Glutamatergic neuron (in vitro differentiated cells): ENCODE data around the gene MYO1D. TPM values are rescaled to one million over a fixed set of nuclear protein-coding genes. Genes with fewer than 3 reads are reported as not detected.

Source experiments
- DNase-seq: peaks from one replicate; pipeline ENCODE4 v3.0.0; 2022
- H3K27ac Mint-ChIP-seq: one replicate; pipeline ENCODE4 v1.8.0; 2020; ENCODE audit warnings: mild to moderate bottlenecking, mixed read lengths, inconsistent platforms; ENCODE audit not compliant: unreplicated experiment
- H3K27me3 Mint-ChIP-seq: one replicate; pipeline ENCODE4 v1.8.0; 2020; ENCODE audit warnings: mild to moderate bottlenecking, moderate library complexity, mixed read lengths, inconsistent platforms; ENCODE audit not compliant: unreplicated experiment
- H3K36me3 Mint-ChIP-seq: one replicate; pipeline ENCODE4 v1.8.0; 2020; ENCODE audit warnings: mild to moderate bottlenecking, mixed read lengths, inconsistent platforms; ENCODE audit not compliant: unreplicated experiment
- H3K4me1 Mint-ChIP-seq: one replicate; pipeline ENCODE4 v1.8.0; 2020; ENCODE audit warnings: mild to moderate bottlenecking, low read depth, mixed read lengths, inconsistent platforms; ENCODE audit not compliant: unreplicated experiment
- H3K4me3 Mint-ChIP-seq: one replicate; pipeline ENCODE4 v1.8.0; 2020; ENCODE audit warnings: mild to moderate bottlenecking, mixed read lengths, inconsistent platforms; ENCODE audit not compliant: unreplicated experiment
- H3K9me3 Mint-ChIP-seq: one replicate; pipeline ENCODE4 v1.8.0; 2020; ENCODE audit warnings: mild to moderate bottlenecking, moderate library complexity, mixed read lengths, inconsistent platforms; ENCODE audit not compliant: unreplicated experiment
- CTCF ChIP-seq: fragments of 200-600 bp; sonication (generic); IDR thresholded peaks from one replicate; pipeline ENCODE4 v1.5.0; 2021; ENCODE audit not compliant: partially characterized antibody, unreplicated experiment
- total RNA-seq: library from RNA; stranded (reverse); fragmentation: NEBNext Ultra II Directional; extraction: Animal tissue kit (Norgen Biotek cat#: 25700); gene quantifications from one replicate; pipeline ENCODE4 v1.2.1, GENCODE V29; 2021; ENCODE audit not compliant: unreplicated experiment

The MYO1D gene
- total RNA-seq, 1 donor from 2014 or later = 5.3 TPM

DNA sequence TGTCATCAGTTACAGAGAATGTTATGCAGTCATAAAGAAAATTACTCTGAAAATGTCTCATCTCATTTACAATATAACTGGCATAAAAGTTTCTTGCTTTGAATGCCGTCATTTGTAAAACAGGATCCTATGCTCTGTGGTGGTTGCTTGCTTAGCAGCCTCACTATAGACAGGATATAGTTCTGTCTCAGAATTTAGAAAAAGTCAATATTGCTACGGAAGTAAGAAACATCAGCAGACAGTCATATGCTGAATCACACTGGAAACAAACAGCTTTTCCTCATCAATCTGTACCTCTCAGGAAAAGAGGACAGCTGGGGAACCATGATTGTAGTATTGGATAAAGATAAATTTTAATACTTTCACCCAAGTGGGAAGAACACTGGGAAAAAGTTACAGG is 105.5 kb downstream of the MYO1D start:
- no peak for DNase-seq
- Mint-ChIP-seq H3K9me3 (no peaks in the 10 kb centered on the region), H3K27me3 (no peaks in the 10 kb centered on the region), H3K36me3 (no peaks in the 10 kb centered on the region), H3K27ac (no peak overlapping the region), H3K4me3 (no peak overlapping the region), H3K4me1 (peaks cover 15% of the 10 kb centered on the region)
- TF ChIP-seq CTCF = no peak

DNA sequence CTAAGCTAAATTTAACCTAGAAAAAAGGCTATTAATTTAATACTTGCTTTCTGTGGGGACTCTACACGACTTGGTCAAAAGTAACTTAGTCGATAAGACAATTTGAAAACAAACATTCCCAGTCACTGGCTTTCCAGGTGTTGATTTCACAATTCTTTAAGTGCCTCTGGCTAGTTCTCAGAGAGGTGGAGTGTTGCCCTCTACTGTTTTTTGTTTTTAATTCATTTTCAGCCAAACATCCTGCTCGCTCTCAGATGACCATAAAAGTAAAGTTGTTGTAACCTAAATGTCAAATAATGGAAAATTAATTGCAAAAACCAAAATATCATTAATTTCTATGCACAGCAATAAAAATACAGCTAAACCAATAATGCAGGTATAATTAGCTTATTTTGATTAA is 107.1 kb downstream of the MYO1D start:
- no peak for DNase-seq
- Mint-ChIP-seq H3K36me3 (no peaks in the 10 kb centered on the region), H3K4me1 (peaks cover 15% of the 10 kb centered on the region), H3K4me3 (no peak overlapping the region), H3K27me3 (no peaks in the 10 kb centered on the region), H3K27ac (no peak overlapping the region), H3K9me3 (no peaks in the 10 kb centered on the region)
- no peak for TF ChIP-seq CTCF

DNA sequence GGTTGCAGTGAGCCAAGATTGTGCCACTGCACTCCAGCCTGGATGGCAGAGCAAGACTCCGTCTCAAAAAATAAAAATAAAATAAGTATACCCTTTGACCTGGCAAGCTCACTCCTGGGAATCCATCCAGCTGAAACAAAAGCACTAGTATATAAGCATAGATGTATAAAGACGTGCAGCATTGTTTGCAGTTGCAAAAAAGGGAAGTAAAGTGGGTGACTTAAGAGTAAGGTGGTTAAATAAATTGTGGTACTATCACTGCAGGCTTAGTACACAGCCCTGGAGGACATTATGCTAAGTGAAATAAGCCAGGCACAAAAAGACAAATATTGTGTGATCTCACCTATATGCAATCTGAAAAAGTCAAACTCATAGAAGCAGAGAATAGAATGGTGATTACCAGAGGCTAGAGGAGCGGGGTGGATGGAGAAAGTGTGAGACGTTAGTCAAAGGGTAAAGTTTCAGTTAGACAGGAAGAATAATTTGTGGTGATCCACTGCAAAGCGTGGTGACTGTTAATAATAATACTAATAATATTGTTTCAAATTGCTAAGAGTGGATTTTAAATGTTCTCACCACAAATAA is 113.0 kb downstream of the MYO1D start:
- Mint-ChIP-seq H3K36me3 (no peaks in the 10 kb centered on the region), H3K9me3 (peaks cover 4% of the 10 kb centered on the region), H3K4me3 (no peak overlapping the region), H3K4me1 (peaks cover 3% of the 10 kb centered on the region), H3K27me3 (no peaks in the 10 kb centered on the region), H3K27ac (no peak overlapping the region)
- no peak for TF ChIP-seq CTCF
- no peak for DNase-seq

- no peak overlapping the region for H3K4me3 Mint-ChIP-seq
- no peak overlapping the region for H3K27ac Mint-ChIP-seq
- H3K36me3 Mint-ChIP-seq = no peaks in the 10 kb centered on the region
- H3K9me3 Mint-ChIP-seq = peaks cover 4% of the 10 kb centered on the region
- TF ChIP-seq CTCF = no peak
- no peak for DNase-seq
- peaks cover 2% of the 10 kb centered on the region for H3K27me3 Mint-ChIP-seq
- H3K4me1 Mint-ChIP-seq = peaks cover 5% of the 10 kb centered on the region
Observed at GRCh38 chr17:32759476-32759875, 117.4 kb downstream of the MYO1D start.

GRCh38 chr17:32757963-32758362 is 119.0 kb downstream of the MYO1D start:
- Mint-ChIP-seq H3K36me3 (no peaks in the 10 kb centered on the region), H3K4me3 (no peak overlapping the region), H3K27ac (no peak overlapping the region), H3K27me3 (peaks cover 2% of the 10 kb centered on the region), H3K4me1 (peaks cover 5% of the 10 kb centered on the region), H3K9me3 (peaks cover 2% of the 10 kb centered on the region)
- no peak for DNase-seq
- TF ChIP-seq CTCF = no peak
